ENCODE results near the gene CABYR.

CABYR gene

DNA sequence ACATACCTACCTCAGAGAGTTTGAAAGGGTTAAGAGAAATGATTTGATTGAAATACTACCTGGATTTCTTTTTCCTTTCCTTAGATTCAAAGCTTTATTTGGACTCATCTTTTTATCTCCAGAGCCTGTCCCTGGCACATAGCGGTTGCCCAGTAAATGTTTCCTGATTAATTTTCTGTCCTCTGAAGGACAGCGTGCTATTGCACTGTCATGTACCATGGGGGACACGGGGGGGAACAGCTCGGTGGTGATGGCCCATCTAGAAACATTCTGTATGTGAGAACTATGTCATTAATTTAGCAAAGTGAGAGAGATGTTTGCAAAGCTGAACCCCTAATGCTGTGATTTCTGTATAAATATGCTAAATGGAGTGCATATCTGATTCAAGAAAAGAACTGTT, 26.4 kb upstream of the CABYR start:
- H3K9ac ChIP-seq (ENCODE audit: low read length): no peak overlapping the region
- no peaks in the 10 kb centered on the region for H3K9me3 ChIP-seq (ENCODE audit: control insufficient read depth, insufficient read depth, low read depth, low read length)
- H3K27ac ChIP-seq (ENCODE audit: low read depth, low read length): no peak overlapping the region
- H3K4me3 ChIP-seq (ENCODE audit: low read depth, low read length): no peak overlapping the region
- H3K36me3 ChIP-seq (ENCODE audit: control insufficient read depth, insufficient read depth, low read length): peaks cover 6% of the 10 kb centered on the region
- no peaks in the 10 kb centered on the region for H3K27me3 ChIP-seq (ENCODE audit: control insufficient read depth, insufficient read depth, low read length)
- H3K4me1 ChIP-seq (ENCODE audit: control insufficient read depth, insufficient read depth, low read length): peaks cover 11% of the 10 kb centered on the region

DNA sequence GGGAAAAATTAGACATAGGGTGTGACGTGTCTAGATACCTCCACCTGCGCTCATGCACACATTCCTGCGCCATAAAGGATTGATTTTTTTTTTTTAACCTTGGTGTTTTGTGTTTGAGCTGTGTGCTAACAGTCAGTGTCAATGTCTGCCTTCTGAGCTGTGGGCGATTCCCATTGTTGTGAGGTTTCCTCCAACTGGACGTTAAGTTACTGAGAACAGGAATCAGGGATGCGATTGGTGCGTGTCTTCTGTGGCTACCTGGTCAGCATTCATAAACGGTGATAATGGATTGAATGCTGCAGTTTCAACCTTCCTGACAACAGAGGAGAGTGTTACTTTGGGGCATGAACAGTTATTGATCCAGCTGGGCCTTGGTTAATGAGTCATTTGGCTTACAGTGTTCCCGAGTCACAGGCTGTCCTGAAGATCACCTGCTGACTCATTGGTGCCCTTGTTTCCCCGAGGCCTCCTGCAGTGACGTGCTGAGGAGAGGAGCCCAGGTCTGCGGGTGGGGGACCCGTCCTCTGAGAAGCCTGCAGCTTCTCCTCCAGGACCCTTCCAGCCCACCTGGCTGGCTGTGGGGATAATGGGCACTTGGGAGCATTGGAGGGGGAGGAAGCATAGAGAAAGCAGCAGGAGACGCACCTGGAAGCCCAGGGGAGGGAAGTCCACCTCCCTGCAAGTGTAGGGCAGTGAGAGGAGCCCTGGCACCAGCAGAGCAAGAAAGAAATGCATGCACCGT, 25.8 kb upstream of the CABYR start:
- no peak overlapping the region for H3K9ac ChIP-seq (ENCODE audit: low read length)

DNA sequence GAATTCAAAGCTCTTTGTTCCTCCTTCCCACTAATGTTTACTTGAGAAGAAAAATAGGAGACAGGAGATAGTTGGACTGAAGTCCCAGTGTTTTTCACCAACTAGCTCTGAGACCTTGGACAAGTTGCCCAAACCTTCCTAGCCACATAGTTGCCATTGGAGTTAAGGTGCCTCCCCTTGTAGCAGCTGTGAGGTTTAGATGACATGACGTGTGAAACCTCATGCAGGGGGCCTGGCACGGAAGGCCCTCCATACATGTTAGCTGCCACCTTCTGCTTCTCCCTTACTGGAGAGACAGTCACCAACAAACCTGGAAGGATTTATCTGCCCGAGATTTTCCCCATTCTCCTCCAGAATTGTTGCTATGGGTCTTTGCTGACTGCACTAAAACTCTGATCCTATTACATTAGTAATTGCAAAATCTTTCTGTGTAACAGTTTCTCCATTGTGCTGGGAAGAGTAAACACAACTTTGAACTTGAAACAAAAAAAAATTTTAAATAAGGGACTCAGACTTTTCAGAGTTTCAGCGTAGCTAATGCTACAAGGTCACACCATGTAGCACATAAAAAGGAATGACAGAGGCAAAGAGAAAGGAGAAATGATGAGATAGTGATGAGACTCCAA, 23.8 kb upstream of the CABYR start:
- H3K27ac ChIP-seq (ENCODE audit: low read depth, low read length): no peak overlapping the region
- peaks cover 6% of the 10 kb centered on the region for H3K36me3 ChIP-seq (ENCODE audit: control insufficient read depth, insufficient read depth, low read length)
- H3K9ac ChIP-seq (ENCODE audit: low read length): no peak overlapping the region
- H3K4me3 ChIP-seq (ENCODE audit: low read depth, low read length): no peak overlapping the region
- H3K27me3 ChIP-seq (ENCODE audit: control insufficient read depth, insufficient read depth, low read length): no peaks in the 10 kb centered on the region
- peaks cover 11% of the 10 kb centered on the region for H3K4me1 ChIP-seq (ENCODE audit: control insufficient read depth, insufficient read depth, low read length)
- H3K9me3 ChIP-seq (ENCODE audit: control insufficient read depth, insufficient read depth, low read depth, low read length): no peaks in the 10 kb centered on the region

More for the DNA sequence above, 25.8 kb upstream of the CABYR start:
- H3K36me3 ChIP-seq (ENCODE audit: control insufficient read depth, insufficient read depth, low read length): peaks cover 6% of the 10 kb centered on the region
- H3K27ac ChIP-seq (ENCODE audit: low read depth, low read length): no peak overlapping the region
- H3K9me3 ChIP-seq (ENCODE audit: control insufficient read depth, insufficient read depth, low read depth, low read length): no peaks in the 10 kb centered on the region
- H3K4me1 ChIP-seq (ENCODE audit: control insufficient read depth, insufficient read depth, low read length): peaks cover 11% of the 10 kb centered on the region
- H3K4me3 ChIP-seq (ENCODE audit: low read depth, low read length): no peak overlapping the region; the same call in 1 of the 2 replicates
- H3K27me3 ChIP-seq (ENCODE audit: control insufficient read depth, insufficient read depth, low read length): no peaks in the 10 kb centered on the region

DNA sequence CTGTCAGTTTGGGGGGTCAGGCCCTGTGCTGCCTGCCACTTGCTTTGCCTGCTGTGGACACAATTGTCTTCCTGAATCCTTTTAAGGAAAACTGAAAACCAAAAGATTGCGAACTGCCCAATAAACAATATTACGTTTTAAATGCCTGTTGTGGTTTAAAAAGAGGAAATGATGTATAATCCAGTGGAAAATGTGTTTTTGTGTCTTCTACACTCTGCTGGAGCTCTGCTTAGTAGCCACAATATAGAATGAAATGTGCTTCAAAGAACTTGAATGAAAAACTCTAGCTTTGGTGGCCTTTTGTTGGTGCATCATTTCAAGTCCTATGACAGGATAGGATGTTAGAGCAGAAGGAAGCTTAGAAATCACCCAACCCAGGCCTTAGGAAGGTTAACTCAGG, 23.2 kb upstream of the CABYR start:
- H3K4me1 ChIP-seq (ENCODE audit: control insufficient read depth, insufficient read depth, low read length): peaks cover 11% of the 10 kb centered on the region
- no peaks in the 10 kb centered on the region for H3K27me3 ChIP-seq (ENCODE audit: control insufficient read depth, insufficient read depth, low read length)
- H3K9me3 ChIP-seq (ENCODE audit: control insufficient read depth, insufficient read depth, low read depth, low read length): no peaks in the 10 kb centered on the region
- H3K4me3 ChIP-seq (ENCODE audit: low read depth, low read length): no peak overlapping the region
- peaks cover 11% of the 10 kb centered on the region for H3K36me3 ChIP-seq (ENCODE audit: control insufficient read depth, insufficient read depth, low read length)
- H3K9ac ChIP-seq (ENCODE audit: low read length): no peak overlapping the region
- no peak overlapping the region for H3K27ac ChIP-seq (ENCODE audit: low read depth, low read length)

GRCh38 chr18:24118750-24119577, 19.9 kb upstream of the CABYR start:
- H3K27ac ChIP-seq (ENCODE audit: low read depth, low read length): no peak overlapping the region
- H3K4me3 ChIP-seq (ENCODE audit: low read depth, low read length): no peak overlapping the region
- peaks cover 16% of the 10 kb centered on the region for H3K36me3 ChIP-seq (ENCODE audit: control insufficient read depth, insufficient read depth, low read length)
- H3K27me3 ChIP-seq (ENCODE audit: control insufficient read depth, insufficient read depth, low read length): no peaks in the 10 kb centered on the region
- no peaks in the 10 kb centered on the region for H3K4me1 ChIP-seq (ENCODE audit: control insufficient read depth, insufficient read depth, low read length)
- H3K9me3 ChIP-seq (ENCODE audit: control insufficient read depth, insufficient read depth, low read depth, low read length): no peaks in the 10 kb centered on the region
- H3K9ac ChIP-seq (ENCODE audit: low read length): no peak overlapping the region

- H3K4me3 ChIP-seq (ENCODE audit: low read depth, low read length): no peak overlapping the region
- H3K9me3 ChIP-seq (ENCODE audit: control insufficient read depth, insufficient read depth, low read depth, low read length): no peaks in the 10 kb centered on the region
- H3K27ac ChIP-seq (ENCODE audit: low read depth, low read length): no peak overlapping the region
- H3K36me3 ChIP-seq (ENCODE audit: control insufficient read depth, insufficient read depth, low read length): peaks cover 12% of the 10 kb centered on the region
- H3K27me3 ChIP-seq (ENCODE audit: control insufficient read depth, insufficient read depth, low read length): no peaks in the 10 kb centered on the region
- no peaks in the 10 kb centered on the region for H3K4me1 ChIP-seq (ENCODE audit: control insufficient read depth, insufficient read depth, low read length)
- no peak overlapping the region for H3K9ac ChIP-seq (ENCODE audit: low read length)
Measured at GRCh38 chr18:24120676-24121075, 18.2 kb upstream of the CABYR start.

GRCh38 chr18:24121625-24122024, 17.2 kb upstream of the CABYR start:
- Histone ChIP-seq H3K9ac (ENCODE audit: low read length) (no peak overlapping the region), H3K9me3 (ENCODE audit: control insufficient read depth, insufficient read depth, low read depth, low read length) (no peaks in the 10 kb centered on the region), H3K27ac (ENCODE audit: low read depth, low read length) (no peak overlapping the region), H3K36me3 (ENCODE audit: control insufficient read depth, insufficient read depth, low read length) (peaks cover 10% of the 10 kb centered on the region), H3K4me1 (ENCODE audit: control insufficient read depth, insufficient read depth, low read length) (no peaks in the 10 kb centered on the region), H3K27me3 (ENCODE audit: control insufficient read depth, insufficient read depth, low read length) (no peaks in the 10 kb centered on the region), H3K4me3 (ENCODE audit: low read depth, low read length) (no peak overlapping the region)

GRCh38 chr18:24126155-24126961, 12.5 kb upstream of the CABYR start:
- Histone ChIP-seq H3K9ac (ENCODE audit: low read length) (no peak overlapping the region), H3K27ac (ENCODE audit: low read depth, low read length) (no peak overlapping the region), H3K9me3 (ENCODE audit: control insufficient read depth, insufficient read depth, low read depth, low read length) (no peaks in the 10 kb centered on the region), H3K27me3 (ENCODE audit: control insufficient read depth, insufficient read depth, low read length) (no peaks in the 10 kb centered on the region), H3K4me3 (ENCODE audit: low read depth, low read length) (no peak overlapping the region), H3K36me3 (ENCODE audit: control insufficient read depth, insufficient read depth, low read length) (peaks cover 17% of the 10 kb centered on the region; the same call in 1 of the 2 replicates), H3K4me1 (ENCODE audit: control insufficient read depth, insufficient read depth, low read length) (no peaks in the 10 kb centered on the region)

- H3K9me3 ChIP-seq (ENCODE audit: control insufficient read depth, insufficient read depth, low read depth, low read length): no peaks in the 10 kb centered on the region
- H3K27me3 ChIP-seq (ENCODE audit: control insufficient read depth, insufficient read depth, low read length): no peaks in the 10 kb centered on the region
- H3K27ac ChIP-seq (ENCODE audit: low read depth, low read length): no peak overlapping the region
- H3K4me1 ChIP-seq (ENCODE audit: control insufficient read depth, insufficient read depth, low read length): no peaks in the 10 kb centered on the region
- peaks cover 24% of the 10 kb centered on the region; the same call in 1 of the 2 replicates for H3K36me3 ChIP-seq (ENCODE audit: control insufficient read depth, insufficient read depth, low read length)
- H3K9ac ChIP-seq (ENCODE audit: low read length): no peak overlapping the region
- H3K4me3 ChIP-seq (ENCODE audit: low read depth, low read length): no peak overlapping the region
Measured at GRCh38 chr18:24127735-24128134, 11.1 kb upstream of the CABYR start.

GRCh38 chr18:24128700-24129099, 10.2 kb upstream of the CABYR start:
- Histone ChIP-seq H3K27ac (ENCODE audit: low read depth, low read length) (no peak overlapping the region), H3K9me3 (ENCODE audit: control insufficient read depth, insufficient read depth, low read depth, low read length) (no peaks in the 10 kb centered on the region), H3K9ac (ENCODE audit: low read length) (no peak overlapping the region), H3K4me1 (ENCODE audit: control insufficient read depth, insufficient read depth, low read length) (no peaks in the 10 kb centered on the region), H3K4me3 (ENCODE audit: low read depth, low read length) (no peak overlapping the region), H3K36me3 (ENCODE audit: control insufficient read depth, insufficient read depth, low read length) (peaks cover 23% of the 10 kb centered on the region; the same call in 1 of the 2 replicates), H3K27me3 (ENCODE audit: control insufficient read depth, insufficient read depth, low read length) (no peaks in the 10 kb centered on the region)
